HG02938 (cell line): ENCODE results near the gene HSPA1A.
"Not testable (repeated sequence)": the region's sequence is repeated elsewhere in the genome, so short reads cannot be mapped to it uniquely, and the experiment has no call there.

Source experiments
- ATAC-seq: cut with Tn5 transposase; IDR thresholded peaks from one replicate; pipeline ENCODE4 v1.9.1; 2021; ENCODE audit warnings: mild to moderate bottlenecking, moderate library complexity; ENCODE audit not compliant: unreplicated experiment

HSPA1A gene

GRCh38 chr6:31862344-31863235 lies 47.2 kb downstream of the HSPA1A start, which contains the start of gene NEU1:
NEU1 (minus strand) TSS chr6:31862821; CDS start chr6:31862776, 45 bp downstream.
- ATAC-seq = peak; percentile 95

- not testable (repeated sequence) for ATAC-seq
These were observed 48.8 kb downstream of the HSPA1A start for GRCh38 chr6:31864123-31864562.

- ATAC-seq = no peak
These were observed 49.5 kb downstream of the HSPA1A start for GRCh38 chr6:31864818-31865204.

GRCh38 chr6:31865205-31866118 lies 50.1 kb downstream of the HSPA1A start:
- ATAC-seq = no peak
